ENCODE measurements around the gene TMEM53. TPM values are rescaled to one million over a fixed set of nuclear protein-coding genes. Genes with fewer than 3 reads are reported as not detected.
A peak's percentile ranks its signal among the peaks of the same experiment; 100 is the strongest.

Gene TMEM53
- total and polyA plus RNA-seq, 5 donors, result 12.0 to 16.8 (median 13.3) TPM

DNA sequence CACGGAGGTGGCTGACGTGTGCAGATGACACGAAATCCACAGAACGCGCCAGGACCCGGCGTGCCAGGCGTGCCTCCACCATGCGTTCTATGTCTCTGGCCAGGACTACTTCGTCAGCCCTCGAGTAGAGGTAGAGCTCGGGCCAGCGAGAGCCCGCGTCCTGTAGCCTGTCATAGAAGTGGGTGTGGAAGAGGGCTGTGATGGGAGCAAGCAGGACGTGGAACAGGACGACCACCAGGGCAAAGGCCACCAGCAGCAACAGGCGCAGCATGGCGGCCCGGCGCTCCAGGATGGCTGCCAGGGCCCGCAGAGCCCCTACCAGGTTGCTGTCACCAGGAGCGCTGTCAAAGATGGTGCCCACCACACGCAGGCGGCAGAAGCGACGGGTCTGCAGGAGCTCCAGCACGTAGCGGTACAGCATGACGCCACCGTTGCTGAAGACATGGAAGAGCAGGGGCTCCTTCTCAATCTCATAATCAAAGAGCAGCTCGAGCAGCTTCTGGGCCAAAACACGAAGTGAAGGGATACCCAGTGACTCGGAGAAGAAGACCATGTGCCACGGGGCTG lies 19.6 kb downstream of the TMEM53 start:
- intact Hi-C loops (cut with DNase I), result loop anchor here in 2 of 4 donors (5.0 kb wide), 2 partner anchors 42 to 47 kb away; no protein-coding TSS in a partner anchor
- Histone ChIP-seq H3K4me3 (ENCODE audit: low read length) (no peak overlapping the region), H3K27me3 (ENCODE audit: control insufficient read depth, insufficient read depth) (no peaks in the 10 kb centered on the region), H3K27ac (ENCODE audit: low read length) (no peak overlapping the region), H3K4me1 (ENCODE audit: control insufficient read depth, insufficient read depth, low read length) (no peaks in the 10 kb centered on the region), H3K9me3 (ENCODE audit: control insufficient read depth, low read length) (no peaks in the 10 kb centered on the region)
- 92% methylated on average over 35 of the region's 35 CpGs for WGBS
- DNase-seq (peak in 1 of 3 donors; percentile 55), ATAC-seq (no peak)

- ATAC-seq, result no peak
- Histone ChIP-seq H3K27me3 (ENCODE audit: control insufficient read depth, insufficient read depth) (no peaks in the 10 kb centered on the region), H3K4me1 (ENCODE audit: control insufficient read depth, insufficient read depth, low read length) (no peaks in the 10 kb centered on the region), H3K27ac (ENCODE audit: low read length) (no peak overlapping the region), H3K4me3 (ENCODE audit: low read length) (no peak overlapping the region), H3K9me3 (ENCODE audit: control insufficient read depth, low read length) (no peaks in the 10 kb centered on the region)
- intact Hi-C loops (cut with DNase I), result loop anchor here (2.0 to 5.0 kb wide), 3 partner anchors 41 to 46 kb away; no protein-coding TSS in a partner anchor
- WGBS, result 62% methylated on average over 11 of the region's 11 CpGs
- DNase-seq, result peak in 1 of 3 donors; percentile 7
Observed at GRCh38 chr1:44653107-44653964, 20.9 kb downstream of the TMEM53 start.

DNA sequence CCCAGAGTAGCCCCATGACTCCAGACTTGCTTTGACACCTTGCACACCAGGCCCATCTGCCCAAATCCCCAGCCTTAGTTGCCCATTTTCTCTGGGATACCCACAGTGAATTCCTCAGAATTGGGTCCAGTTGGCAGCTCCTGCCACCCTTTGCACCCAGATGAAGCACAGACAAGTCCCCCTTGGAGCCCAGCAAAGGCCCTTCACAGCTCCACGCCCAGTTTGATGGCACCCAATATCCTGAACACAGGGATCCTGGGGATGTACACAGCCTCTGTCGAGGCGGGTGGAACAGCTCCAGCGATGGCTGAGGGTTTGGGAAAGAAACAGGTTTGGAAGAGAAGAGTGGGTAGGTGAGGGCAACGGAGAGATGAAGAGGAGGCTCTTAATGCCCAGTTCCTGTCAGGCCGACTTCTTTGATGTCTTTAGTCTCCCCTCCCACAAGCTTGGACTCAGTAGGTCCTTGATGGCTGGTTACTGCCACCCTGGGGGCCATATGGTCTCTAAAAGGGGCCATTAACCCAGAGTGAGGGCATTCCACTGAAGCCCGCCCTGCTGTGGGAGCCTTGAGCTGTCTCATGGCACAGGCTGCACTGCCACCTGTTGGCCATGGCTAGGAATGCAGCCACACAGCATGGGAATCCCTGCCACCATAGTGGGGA lies 21.7 kb downstream of the TMEM53 start:
- Histone ChIP-seq H3K27me3 (ENCODE audit: control insufficient read depth, insufficient read depth) (no peaks in the 10 kb centered on the region), H3K4me1 (ENCODE audit: control insufficient read depth, insufficient read depth, low read length) (no peaks in the 10 kb centered on the region), H3K9me3 (ENCODE audit: control insufficient read depth, low read length) (no peaks in the 10 kb centered on the region), H3K27ac (ENCODE audit: low read length) (no peak overlapping the region), H3K4me3 (ENCODE audit: low read length) (no peak overlapping the region)
- ATAC-seq (peak; percentile 72 to 83), DNase-seq (peak; percentile 78 to 93 (median 91))
- intact Hi-C loops (cut with DNase I), result loop anchor here (2.0 to 5.0 kb wide), 3 partner anchors 40 to 45 kb away; no protein-coding TSS in a partner anchor
- 50% methylated on average over 7 of the region's 7 CpGs for WGBS

DNA sequence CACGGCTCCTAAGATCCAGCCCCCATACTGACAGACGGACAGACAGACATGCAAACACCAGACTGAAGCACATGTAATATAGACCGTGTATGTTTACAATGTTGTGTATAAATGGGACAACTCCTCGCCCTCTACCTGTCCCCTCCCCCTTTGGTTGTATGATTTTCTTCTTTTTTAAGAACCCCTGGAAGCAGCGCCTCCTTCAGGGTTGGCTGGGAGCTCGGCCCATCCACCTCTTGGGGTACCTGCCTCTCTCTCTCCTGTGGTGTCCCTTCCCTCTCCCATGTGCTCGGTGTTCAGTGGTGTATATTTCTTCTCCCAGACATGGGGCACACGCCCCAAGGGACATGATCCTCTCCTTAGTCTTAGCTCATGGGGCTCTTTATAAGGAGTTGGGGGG lies 23.2 kb downstream of the TMEM53 start:
- 90% methylated on average over 8 of the region's 8 CpGs for WGBS
- ATAC-seq, result no peak
- Histone ChIP-seq H3K4me3 (ENCODE audit: low read length) (no peak overlapping the region), H3K27me3 (ENCODE audit: control insufficient read depth, insufficient read depth) (no peaks in the 10 kb centered on the region), H3K4me1 (ENCODE audit: control insufficient read depth, insufficient read depth, low read length) (no peaks in the 10 kb centered on the region), H3K27ac (ENCODE audit: low read length) (no peak overlapping the region), H3K9me3 (ENCODE audit: control insufficient read depth, low read length) (no peaks in the 10 kb centered on the region)
- intact Hi-C loops (cut with DNase I), result loop anchor here in 2 of 4 donors (5.0 kb wide), 2 partner anchors 39 to 44 kb away; no protein-coding TSS in a partner anchor
- DNase-seq, result no peak

DNA sequence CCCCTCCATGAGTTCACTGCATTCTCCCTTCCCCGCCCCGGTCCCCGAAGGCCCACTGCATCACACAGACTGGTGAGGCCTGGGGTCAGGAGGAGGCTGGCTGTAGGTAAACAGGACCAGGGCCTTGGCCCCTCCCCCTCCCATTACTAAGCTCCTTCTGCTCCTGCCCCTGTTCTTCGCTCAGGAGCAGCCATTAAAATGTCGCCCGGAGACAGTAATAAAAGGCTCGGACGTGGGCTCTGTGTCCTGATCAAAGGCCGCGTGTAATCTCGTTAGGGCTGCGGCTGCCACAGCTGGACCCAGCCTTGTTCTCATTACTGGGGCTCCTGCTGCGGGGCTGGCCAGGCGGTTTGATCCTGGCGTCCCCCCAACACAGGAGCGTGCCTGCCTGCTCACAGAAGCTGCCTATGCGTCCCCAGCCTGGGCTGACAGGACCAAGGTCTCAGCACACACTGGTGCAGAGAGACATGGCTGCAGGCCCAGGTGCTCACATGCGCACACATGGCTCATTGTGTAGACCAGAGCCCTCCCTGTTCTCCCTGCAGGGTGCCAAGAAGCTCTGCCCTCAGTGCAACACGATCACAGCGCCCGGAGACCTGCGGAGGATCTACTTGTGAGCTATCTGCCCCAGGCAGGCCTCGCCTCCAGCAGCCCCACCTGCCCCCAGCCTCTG lies 24.0 kb downstream of the TMEM53 start:
- intact Hi-C loops (cut with DNase I), result loop anchor here in 2 of 4 donors (5.0 kb wide), 2 partner anchors 38 to 43 kb away; no protein-coding TSS in a partner anchor
- ATAC-seq, result peak in 1 of 2 donors; percentile 30
- H3K9me3 ChIP-seq (ENCODE audit: control insufficient read depth, low read length), result no peaks in the 10 kb centered on the region
- H3K27ac ChIP-seq (ENCODE audit: low read length), result no peak overlapping the region
- no peak overlapping the region for H3K4me3 ChIP-seq (ENCODE audit: low read length)
- H3K4me1 ChIP-seq (ENCODE audit: control insufficient read depth, insufficient read depth, low read length), result peaks cover 2% of the 10 kb centered on the region
- WGBS, result 79% methylated on average over 23 of the region's 23 CpGs
- peak in 1 of 3 donors; percentile 70 for DNase-seq
- no peaks in the 10 kb centered on the region for H3K27me3 ChIP-seq (ENCODE audit: control insufficient read depth, insufficient read depth)

- Histone ChIP-seq H3K27me3 (ENCODE audit: control insufficient read depth, insufficient read depth) (no peaks in the 10 kb centered on the region), H3K9me3 (ENCODE audit: control insufficient read depth, low read length) (no peaks in the 10 kb centered on the region), H3K27ac (ENCODE audit: low read length) (no peak overlapping the region), H3K4me1 (ENCODE audit: control insufficient read depth, insufficient read depth, low read length) (peaks cover 5% of the 10 kb centered on the region), H3K4me3 (ENCODE audit: low read length) (no peak overlapping the region)
- intact Hi-C loops (cut with DNase I), result loop anchor here in 2 of 4 donors (5.0 kb wide), 2 partner anchors 37 to 42 kb away; no protein-coding TSS in a partner anchor
- no peak for DNase-seq
- 92% methylated on average over 13 of the region's 13 CpGs for WGBS
- no peak for ATAC-seq
Observed at GRCh38 chr1:44649788-44650158, 24.5 kb downstream of the TMEM53 start.

DNA sequence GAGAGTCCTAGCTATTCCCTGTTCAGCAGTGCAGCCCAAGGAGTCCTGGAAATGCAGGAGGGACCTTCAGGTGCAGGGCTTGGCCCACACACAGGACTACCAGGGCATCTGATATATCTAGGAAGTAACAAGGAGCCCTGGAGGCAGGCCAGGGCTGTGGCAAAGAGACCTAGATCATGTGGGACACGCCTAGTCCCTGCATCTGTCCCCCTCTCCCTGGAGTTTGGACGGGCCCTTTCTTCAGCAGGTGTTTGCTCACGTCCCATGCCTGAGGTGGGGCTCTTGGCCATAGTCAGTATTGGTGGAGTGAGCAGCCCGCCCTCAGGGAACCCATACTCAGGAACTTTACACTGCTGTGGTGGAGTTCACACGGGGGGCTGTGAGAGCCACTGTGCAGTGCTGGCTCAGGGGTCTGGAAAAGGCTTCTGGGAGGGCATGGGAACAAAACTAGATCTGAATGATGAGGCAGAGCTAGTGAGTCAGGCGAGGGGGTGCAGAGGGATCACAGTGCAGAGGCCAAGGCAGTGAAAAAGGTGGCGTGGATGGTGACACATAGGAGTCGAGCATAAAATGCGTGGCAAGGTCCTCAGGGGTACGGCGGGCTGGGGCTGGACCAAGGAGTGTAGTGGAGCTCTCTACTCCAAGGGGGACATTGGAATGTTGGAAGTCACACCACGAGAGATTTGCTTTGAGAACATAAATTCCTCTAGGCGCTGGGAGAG lies 25.6 kb downstream of the TMEM53 start:
- 86% methylated on average over 13 of the region's 13 CpGs for WGBS
- peaks cover 9% of the 10 kb centered on the region for H3K4me1 ChIP-seq (ENCODE audit: control insufficient read depth, insufficient read depth, low read length)
- H3K27ac ChIP-seq (ENCODE audit: low read length), result no peak overlapping the region
- no peak overlapping the region for H3K4me3 ChIP-seq (ENCODE audit: low read length)
- no peaks in the 10 kb centered on the region for H3K27me3 ChIP-seq (ENCODE audit: control insufficient read depth, insufficient read depth)
- ATAC-seq, result no peak
- H3K9me3 ChIP-seq (ENCODE audit: control insufficient read depth, low read length), result no peaks in the 10 kb centered on the region
- intact Hi-C loops (cut with DNase I), result no loop called here
- DNase-seq, result no peak

DNA sequence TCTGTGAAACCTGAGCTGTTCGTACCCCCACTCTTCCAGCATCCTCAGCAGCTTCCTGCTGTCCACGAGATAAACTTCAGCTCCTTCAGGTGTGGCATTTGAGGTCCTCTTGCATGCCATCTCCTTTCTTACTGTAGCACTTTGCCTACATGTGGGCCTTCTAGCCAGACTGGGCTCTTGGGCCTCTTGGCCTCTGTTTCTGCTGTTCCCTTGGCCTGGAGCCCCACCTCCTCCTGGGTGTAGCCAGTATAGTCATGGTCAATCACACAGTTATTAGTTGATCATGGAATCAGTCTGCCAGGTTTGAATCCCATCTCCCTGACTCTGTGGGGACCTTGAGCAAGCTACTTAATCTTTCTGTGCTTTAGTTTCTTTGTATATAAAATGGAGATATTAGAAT lies 26.4 kb downstream of the TMEM53 start:
- Histone ChIP-seq H3K4me3 (ENCODE audit: low read length) (no peak overlapping the region), H3K4me1 (ENCODE audit: control insufficient read depth, insufficient read depth, low read length) (peaks cover 11% of the 10 kb centered on the region), H3K9me3 (ENCODE audit: control insufficient read depth, low read length) (no peaks in the 10 kb centered on the region), H3K27me3 (ENCODE audit: control insufficient read depth, insufficient read depth) (no peaks in the 10 kb centered on the region), H3K27ac (ENCODE audit: low read length) (no peak overlapping the region)
- intact Hi-C loops (cut with DNase I), result no loop called here
- 67% methylated on average over 2 of the region's 2 CpGs for WGBS
- no peak for ATAC-seq
- DNase-seq, result no peak

GRCh38 chr1:44646261-44647110 lies 27.8 kb downstream of the TMEM53 start:
- intact Hi-C loops (cut with DNase I), result no loop called here
- 91% methylated on average over 28 of the region's 28 CpGs for WGBS
- ATAC-seq, result no peak

More at GRCh38 chr1:44646261-44647110, 27.8 kb downstream of the TMEM53 start:
- Histone ChIP-seq H3K27me3 (ENCODE audit: control insufficient read depth, insufficient read depth) (no peaks in the 10 kb centered on the region), H3K9me3 (ENCODE audit: control insufficient read depth, low read length) (no peaks in the 10 kb centered on the region), H3K4me3 (ENCODE audit: low read length) (no peak overlapping the region), H3K4me1 (ENCODE audit: control insufficient read depth, insufficient read depth, low read length) (peaks cover 11% of the 10 kb centered on the region), H3K27ac (ENCODE audit: low read length) (no peak overlapping the region)
- no peak for DNase-seq

All from right cardiac atrium (tissue), 5 donors.